ENCODE data around the gene RIMS4.
A peak's percentile ranks its signal among the peaks of the same experiment; 100 is the strongest.

RIMS4 gene

GRCh38 chr20:44759595-44759994 lies 50.8 kb downstream of the RIMS4 start:
- no peak for DNase-seq

GRCh38 chr20:44758247-44759101 lies 51.9 kb downstream of the RIMS4 start:
- no peak for DNase-seq

GRCh38 chr20:44756956-44757355 lies 53.4 kb downstream of the RIMS4 start:
- DNase-seq = no peak

- no peak for DNase-seq
These were observed 54.2 kb downstream of the RIMS4 start for GRCh38 chr20:44756011-44756688.

GRCh38 chr20:44754554-44754953 lies 55.8 kb downstream of the RIMS4 start:
- DNase-seq = no peak

GRCh38 chr20:44752099-44752931 lies 58.0 kb downstream of the RIMS4 start:
- DNase-seq = no peak

- no peak for DNase-seq
These were observed 60.1 kb downstream of the RIMS4 start for GRCh38 chr20:44750081-44750805.

- no peak for DNase-seq
These were observed 62.4 kb downstream of the RIMS4 start for GRCh38 chr20:44748005-44748370.

- DNase-seq = peak; percentile 64
These were observed 63.0 kb downstream of the RIMS4 start for GRCh38 chr20:44747166-44748004.

- DNase-seq = no peak
These were observed 63.8 kb downstream of the RIMS4 start for GRCh38 chr20:44746367-44747165.

- peak; percentile 30 for DNase-seq
These were observed 64.6 kb downstream of the RIMS4 start, which contains the start of gene KCNK15 for GRCh38 chr20:44745598-44746366. KCNK15 (plus strand) TSS chr20:44745865; CDS start chr20:44745911, 46 bp downstream.

- no peak for DNase-seq
These were observed 65.2 kb downstream of the RIMS4 start for GRCh38 chr20:44745122-44745597.

- no peak for DNase-seq
These were observed 66.3 kb downstream of the RIMS4 start for GRCh38 chr20:44743916-44744655.

- DNase-seq = no peak
These were observed 67.2 kb downstream of the RIMS4 start for GRCh38 chr20:44743080-44743701.

- no peak for DNase-seq
These were observed 67.9 kb downstream of the RIMS4 start for GRCh38 chr20:44742304-44743079.

GRCh38 chr20:44739942-44740341 lies 70.4 kb downstream of the RIMS4 start:
- DNase-seq = no peak

GRCh38 chr20:44738813-44739477 lies 71.4 kb downstream of the RIMS4 start:
- peak in 1 of 2 donors; percentile 49 for DNase-seq

Measured in stimulated activated CD4-positive, alpha-beta T cell treated with anti-CD3 and anti-CD28 coated beads, Interleukin-2, amount 100 ng/mL, for 48 hours (primary cell).